ENCODE data around the gene PRMT3.
"Not testable (repeated sequence)": the region's sequence is repeated elsewhere in the genome, so short reads cannot be mapped to it uniquely, and the experiment has no call there.

Gene PRMT3

DNA sequence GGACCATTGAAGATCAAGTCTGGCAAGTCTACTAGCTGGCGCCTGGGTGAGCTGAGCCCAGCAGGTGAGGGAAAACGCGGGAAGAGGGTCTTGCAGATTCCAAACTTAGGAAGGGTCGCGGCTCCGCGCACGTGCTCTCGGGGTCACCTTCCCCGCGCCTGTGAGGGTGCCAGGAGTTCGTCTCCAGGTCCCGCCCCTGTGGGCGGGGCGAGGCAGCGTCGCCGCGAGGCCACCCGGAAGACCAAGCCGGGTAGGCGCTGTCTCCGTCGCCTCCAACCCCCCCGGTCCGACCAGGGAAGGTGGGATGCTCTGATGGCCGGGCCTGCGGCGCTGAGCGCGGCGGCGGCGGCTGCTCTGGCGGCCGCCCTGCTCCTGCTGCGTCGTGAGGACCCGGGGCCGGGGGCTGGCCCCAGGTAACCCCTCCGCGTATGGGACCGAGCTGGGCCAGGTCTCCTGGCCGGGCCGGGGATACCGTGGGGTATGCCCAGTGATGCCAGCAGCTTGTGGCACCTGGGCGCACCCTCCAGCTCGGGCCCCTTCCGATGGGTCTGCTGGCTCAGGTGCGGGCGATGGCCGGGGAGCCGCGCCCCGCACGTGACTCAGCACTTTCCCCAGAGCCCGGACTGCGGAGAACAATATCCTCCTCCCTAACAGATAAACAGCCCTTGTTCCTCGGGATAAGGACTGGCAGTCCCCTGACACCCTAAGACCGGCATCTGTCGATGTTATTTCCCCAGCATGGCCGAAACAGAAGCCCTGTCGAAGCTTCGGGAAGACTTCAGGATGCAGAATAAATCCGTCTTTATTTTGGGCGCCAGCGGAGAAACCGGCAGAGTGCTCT is 23.8 kb upstream of the PRMT3 start, which contains the start of gene HTATIP2:
Gene HTATIP2, plus strand, starts transcription at position 215 of the 841 bp plus-strand sequence. Its CDS starts 524 bp downstream, at position 739.
- peak; percentile 49 for DNase-seq
- no peaks in the 10 kb centered on the region for H3K9me3 ChIP-seq (ENCODE audit: severe bottlenecking)
- H3K27me3 ChIP-seq (ENCODE audit: insufficient read depth, low read depth, severe bottlenecking) = peaks cover 6% of the 10 kb centered on the region
- no peaks in the 10 kb centered on the region for H3K36me3 ChIP-seq
- H3K4me3 ChIP-seq (ENCODE audit: low read depth, low read length) = peak within 1 kb of the TSS; percentile 56
- TF ChIP-seq, protein P1, sequence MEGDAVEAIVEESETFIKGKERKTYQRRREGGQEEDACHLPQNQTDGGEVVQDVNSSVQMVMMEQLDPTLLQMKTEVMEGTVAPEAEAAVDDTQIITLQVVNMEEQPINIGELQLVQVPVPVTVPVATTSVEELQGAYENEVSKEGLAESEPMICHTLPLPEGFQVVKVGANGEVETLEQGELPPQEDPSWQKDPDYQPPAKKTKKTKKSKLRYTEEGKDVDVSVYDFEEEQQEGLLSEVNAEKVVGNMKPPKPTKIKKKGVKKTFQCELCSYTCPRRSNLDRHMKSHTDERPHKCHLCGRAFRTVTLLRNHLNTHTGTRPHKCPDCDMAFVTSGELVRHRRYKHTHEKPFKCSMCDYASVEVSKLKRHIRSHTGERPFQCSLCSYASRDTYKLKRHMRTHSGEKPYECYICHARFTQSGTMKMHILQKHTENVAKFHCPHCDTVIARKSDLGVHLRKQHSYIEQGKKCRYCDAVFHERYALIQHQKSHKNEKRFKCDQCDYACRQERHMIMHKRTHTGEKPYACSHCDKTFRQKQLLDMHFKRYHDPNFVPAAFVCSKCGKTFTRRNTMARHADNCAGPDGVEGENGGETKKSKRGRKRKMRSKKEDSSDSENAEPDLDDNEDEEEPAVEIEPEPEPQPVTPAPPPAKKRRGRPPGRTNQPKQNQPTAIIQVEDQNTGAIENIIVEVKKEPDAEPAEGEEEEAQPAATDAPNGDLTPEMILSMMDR (IDR thresholded peaks at IDR 0.05; ENCODE audit: low read depth, low read length) = no peak
- H3K27ac ChIP-seq = peak within 1 kb of the TSS; percentile 24; the same call in 1 of the 2 replicates

DNA sequence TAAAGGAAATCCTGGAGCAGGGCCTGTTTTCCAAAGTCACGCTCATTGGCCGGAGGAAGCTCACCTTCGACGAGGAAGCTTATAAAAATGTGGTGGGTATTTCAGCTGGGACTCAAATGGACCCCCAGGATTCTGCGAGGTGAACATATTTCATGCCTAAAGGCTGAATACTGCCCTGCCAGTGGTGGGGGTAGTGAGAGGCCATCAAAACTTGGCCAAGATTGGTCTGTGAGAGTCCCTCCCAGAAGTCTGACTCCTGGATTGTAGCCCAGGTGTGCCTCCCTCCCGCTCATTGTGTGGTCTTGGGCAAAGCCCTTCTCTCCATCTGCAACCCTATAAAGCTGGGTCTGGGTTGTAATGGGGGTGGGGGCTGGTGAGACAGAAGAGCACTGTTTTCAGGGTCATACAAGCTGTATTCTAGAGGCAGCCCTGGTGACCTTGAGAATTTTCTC is 23.1 kb upstream of the PRMT3 start:
- H3K36me3 ChIP-seq = no peaks in the 10 kb centered on the region
- peak overlapping the region; percentile 56 for H3K4me3 ChIP-seq (ENCODE audit: low read depth, low read length)

DNA sequence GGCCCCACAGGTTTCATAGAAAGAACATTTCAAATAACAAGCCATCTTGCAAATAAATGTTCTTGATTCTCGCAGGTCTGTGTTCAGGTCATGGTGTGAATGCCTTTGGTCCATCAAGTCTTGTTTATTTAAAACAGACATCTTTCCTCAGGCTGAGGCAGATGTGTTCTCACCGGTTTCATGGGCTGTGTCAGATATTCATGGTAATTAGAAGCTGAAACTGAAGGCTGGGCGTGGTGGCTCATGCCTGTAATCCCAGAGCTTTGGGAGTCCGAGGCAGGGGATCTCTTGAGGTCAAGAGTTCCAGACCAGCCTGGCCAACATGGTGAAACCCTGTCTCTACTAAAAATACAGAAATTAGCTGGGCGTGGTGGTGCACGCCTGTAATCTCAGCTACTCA is 22.1 kb upstream of the PRMT3 start:
- not testable (repeated sequence) for H3K4me3 ChIP-seq (ENCODE audit: low read depth, low read length); H3K27me3 ChIP-seq (ENCODE audit: insufficient read depth, low read depth, severe bottlenecking); H3K27ac ChIP-seq; DNase-seq; H3K9me3 ChIP-seq (ENCODE audit: severe bottlenecking); H3K36me3 ChIP-seq

More for the DNA sequence above, 23.1 kb upstream of the PRMT3 start:
- H3K27ac ChIP-seq = no peak overlapping the region
- H3K9me3 ChIP-seq (ENCODE audit: severe bottlenecking) = no peaks in the 10 kb centered on the region
- TF ChIP-seq, protein P1 (IDR thresholded peaks at IDR 0.05; ENCODE audit: low read depth, low read length) = no peak
- H3K27me3 ChIP-seq (ENCODE audit: insufficient read depth, low read depth, severe bottlenecking) = peaks cover 6% of the 10 kb centered on the region
- DNase-seq = no peak

DNA sequence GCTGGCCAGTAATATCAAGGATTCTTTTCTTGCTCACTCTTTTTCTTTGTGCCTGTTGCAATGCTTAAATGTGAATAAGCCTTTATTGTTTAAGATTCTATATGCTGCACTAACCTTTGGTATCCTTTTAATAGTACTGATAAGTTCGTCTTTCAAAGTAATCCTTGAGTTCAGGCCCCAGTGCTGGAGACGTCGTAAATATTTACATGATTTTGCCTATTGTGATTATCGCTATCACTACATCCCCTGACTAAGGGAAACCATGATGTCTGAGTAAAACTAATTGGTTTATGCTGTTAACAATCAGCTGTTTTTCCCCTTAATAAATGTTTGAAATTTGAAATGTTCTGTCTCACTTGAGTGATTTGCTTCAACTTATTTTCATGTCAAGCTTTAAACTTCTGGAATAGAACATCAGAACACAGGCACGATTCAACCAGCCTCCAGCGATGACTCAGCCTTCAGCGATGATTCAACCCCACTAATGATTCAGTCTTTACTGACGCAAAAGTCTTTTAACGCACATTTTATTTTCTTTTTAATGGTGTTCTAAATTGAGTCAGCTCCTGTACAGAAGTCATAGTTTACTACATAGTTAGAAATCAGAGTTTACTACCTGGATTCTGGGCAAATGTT is 20.1 kb upstream of the PRMT3 start:
- TF ChIP-seq, protein P1 (IDR thresholded peaks at IDR 0.05; ENCODE audit: low read depth, low read length) = no peak
- H3K36me3 ChIP-seq = no peaks in the 10 kb centered on the region
- H3K27ac ChIP-seq = no peak overlapping the region
- no peak overlapping the region for H3K4me3 ChIP-seq (ENCODE audit: low read depth, low read length)
- H3K9me3 ChIP-seq (ENCODE audit: severe bottlenecking) = no peaks in the 10 kb centered on the region
- no peak for DNase-seq
- peaks cover 6% of the 10 kb centered on the region for H3K27me3 ChIP-seq (ENCODE audit: insufficient read depth, low read depth, severe bottlenecking)

DNA sequence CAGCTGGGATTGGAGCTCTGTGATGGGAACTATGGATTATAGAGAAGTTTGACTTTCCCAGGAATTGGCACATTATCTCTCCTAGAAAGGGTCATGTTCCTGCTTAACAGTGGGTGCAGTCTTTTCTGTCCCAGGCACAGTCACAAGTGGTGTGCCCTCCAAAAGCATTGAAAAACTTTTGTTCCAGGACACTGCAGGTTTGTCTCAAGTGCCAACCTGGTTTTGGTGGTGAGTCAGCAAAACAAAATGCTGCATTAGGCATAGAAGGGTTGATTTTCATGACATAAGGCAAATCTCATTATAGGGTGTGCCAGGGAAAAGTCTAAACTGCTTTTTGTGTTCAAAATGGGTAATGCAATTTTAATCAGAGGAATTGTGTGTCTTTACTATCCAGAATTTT is 19.1 kb upstream of the PRMT3 start:
- no peak overlapping the region for H3K27ac ChIP-seq
- peaks cover 4% of the 10 kb centered on the region for H3K27me3 ChIP-seq (ENCODE audit: insufficient read depth, low read depth, severe bottlenecking)
- no peaks in the 10 kb centered on the region for H3K9me3 ChIP-seq (ENCODE audit: severe bottlenecking)
- H3K4me3 ChIP-seq (ENCODE audit: low read depth, low read length) = no peak overlapping the region
- no peak for DNase-seq
- H3K36me3 ChIP-seq = no peaks in the 10 kb centered on the region
- TF ChIP-seq, protein P1 (IDR thresholded peaks at IDR 0.05; ENCODE audit: low read depth, low read length) = no peak

DNA sequence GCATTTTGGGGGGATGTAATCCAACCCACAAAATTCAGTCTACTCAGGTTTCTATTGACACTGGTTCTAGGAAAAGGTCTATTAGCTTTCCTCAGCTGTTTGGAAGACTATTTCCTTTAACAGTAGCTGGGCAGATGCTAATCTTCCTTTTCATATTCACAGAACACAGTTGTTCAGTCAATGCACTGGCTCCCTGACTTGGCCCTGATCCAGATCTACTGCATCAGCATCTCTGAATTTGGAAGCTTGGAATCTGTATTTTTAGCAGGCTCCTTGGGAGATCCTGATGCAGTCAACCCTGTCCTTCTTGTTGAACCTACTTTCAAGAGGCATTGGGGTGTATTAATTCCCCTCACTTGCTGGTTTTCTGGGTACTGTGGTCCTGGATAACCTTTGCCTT is 17.7 kb upstream of the PRMT3 start:
- DNase-seq = no peak
- Histone ChIP-seq H3K27me3 (ENCODE audit: insufficient read depth, low read depth, severe bottlenecking) (peaks cover 14% of the 10 kb centered on the region), H3K27ac (no peak overlapping the region), H3K4me3 (ENCODE audit: low read depth, low read length) (no peak overlapping the region), H3K9me3 (ENCODE audit: severe bottlenecking) (no peaks in the 10 kb centered on the region), H3K36me3 (no peaks in the 10 kb centered on the region)
- TF ChIP-seq, protein P1 (IDR thresholded peaks at IDR 0.05; ENCODE audit: low read depth, low read length) = no peak

Data from WERI-Rb-1 (cell line).